Myocyte (in vitro differentiated cells): ENCODE data around the gene SND1. TPM values are rescaled to one million over a fixed set of nuclear protein-coding genes. Genes with fewer than 3 reads are reported as not detected.

Experiments
- DNase-seq: peaks from one replicate; pipeline ENCODE4 v3.0.0-alpha.2; 2012; ENCODE audit warnings: low read depth
- polyA plus RNA-seq: library from polyadenylated mRNA; unstranded; fragments of >200 nt; gene quantifications from one replicate; pipeline ENCODE4 v1.2.1, GENCODE V29; 2012; ENCODE audit warnings: missing spikeins
- total RNA-seq: library from RNA; depleted of rRNA; stranded (reverse); fragments of >200 nt; gene quantifications from 2 replicates; pipeline ENCODE4 v1.2.3, GENCODE V29; 2014

SND1 gene
- total RNA-seq: 177 and 218 TPM in 2 replicates
- polyA plus RNA-seq: 219 TPM

- DNase-seq: peak; percentile 100
Observed at GRCh38 chr7:127651556-127652332, at the start of gene SND1. Gene SND1 (plus strand): TSS chr7:127652194. CDS start chr7:127652374, 180 bp downstream.

- DNase-seq: no peak
Observed at GRCh38 chr7:127608446-127608845, 43.5 kb upstream of the SND1 start.

- DNase-seq: no peak
Observed at GRCh38 chr7:127609297-127609696, 42.7 kb upstream of the SND1 start.

- no peak for DNase-seq
Observed at GRCh38 chr7:127612263-127612662, 39.7 kb upstream of the SND1 start.

GRCh38 chr7:127616724-127617123, 35.3 kb upstream of the SND1 start:
- no peak for DNase-seq

- no peak for DNase-seq
Observed at GRCh38 chr7:127618042-127618441, 34.0 kb upstream of the SND1 start, which contains the start of gene PAX4. Gene PAX4 (minus strand): TSS chr7:127618142. CDS start chr7:127615928, 2,214 bp downstream.

- DNase-seq: no peak
Observed at GRCh38 chr7:127618775-127619174, 33.2 kb upstream of the SND1 start.

- peak; percentile 9 for DNase-seq
Observed at GRCh38 chr7:127619681-127620405, 32.2 kb upstream of the SND1 start.

- no peak for DNase-seq
Observed at GRCh38 chr7:127620406-127621233, 31.4 kb upstream of the SND1 start.

GRCh38 chr7:127625331-127625730, 26.7 kb upstream of the SND1 start:
- DNase-seq: no peak

- no peak for DNase-seq
Observed at GRCh38 chr7:127628445-127628844, 23.5 kb upstream of the SND1 start.

GRCh38 chr7:127629268-127629854, 22.6 kb upstream of the SND1 start:
- no peak for DNase-seq

GRCh38 chr7:127632276-127632910, 19.6 kb upstream of the SND1 start:
- peak; percentile 12 for DNase-seq

- DNase-seq: no peak
Observed at GRCh38 chr7:127635659-127636285, 16.2 kb upstream of the SND1 start.

- no peak for DNase-seq
Observed at GRCh38 chr7:127638197-127638596, 13.8 kb upstream of the SND1 start.

- DNase-seq: no peak
Observed at GRCh38 chr7:127644484-127644883, 7.5 kb upstream of the SND1 start.

GRCh38 chr7:127647636-127648035, 4.4 kb upstream of the SND1 start:
- DNase-seq: no peak

GRCh38 chr7:127648986-127649385, 3.0 kb upstream of the SND1 start:
- DNase-seq: no peak

GRCh38 chr7:127650847-127651555, 993 bp upstream of the SND1 start:
- DNase-seq: no peak
